Hepatocyte (in vitro differentiated cells): Measurements from ENCODE around the gene LRRC61. TPM values are rescaled to one million over a fixed set of nuclear protein-coding genes. Genes with fewer than 3 reads are reported as not detected.
"Not testable (repeated sequence)": the region's sequence is repeated elsewhere in the genome, so short reads cannot be mapped to it uniquely, and the experiment has no call there.

ENCODE experiments used
- DNase-seq: peaks from one replicate; pipeline ENCODE4 v3.0.0-alpha.2; 2016; ENCODE audit warnings: low spot score
- H2AFZ ChIP-seq: fragments of 200-600 bp; sonication (generic); 2 replicates; pipeline ENCODE4 v1.6.0; 2016; ENCODE audit warnings: antibody characterized with exemption, mild to moderate bottlenecking
- H3K27ac ChIP-seq: fragments of 200-600 bp; sonication (generic); 2 replicates; pipeline ENCODE4 v1.5.1; 2016; ENCODE audit warnings: mild to moderate bottlenecking
- H3K27me3 ChIP-seq: fragments of 200-600 bp; sonication (generic); 2 replicates; pipeline ENCODE4 v1.6.1; 2016
- H3K36me3 ChIP-seq: fragments of 200-600 bp; sonication (generic); replicated peaks from 2 replicates; pipeline ENCODE4 v1.5.1; 2016; ENCODE audit warnings: low read depth; ENCODE audit not compliant: insufficient read depth
- H3K4me1 ChIP-seq: fragments of 200-600 bp; sonication (generic); 2 replicates; pipeline ENCODE4 v1.5.1; 2016; ENCODE audit warnings: mild to moderate bottlenecking, moderate library complexity; ENCODE audit not compliant: insufficient read depth
- H3K4me2 ChIP-seq: fragments of 200-600 bp; sonication (generic); 2 replicates; pipeline ENCODE4 v1.6.0; 2016
- H3K4me3 ChIP-seq: fragments of 200-600 bp; sonication (generic); 2 replicates; pipeline ENCODE4 v1.5.1; 2016; ENCODE audit warnings: mild to moderate bottlenecking
- H3K79me2 ChIP-seq: fragments of 200-600 bp; sonication (generic); 2 replicates; pipeline ENCODE4 v1.6.0; 2017; ENCODE audit warnings: mild to moderate bottlenecking
- H3K9me2 ChIP-seq: fragments of 200-600 bp; sonication (generic); replicated peaks from 2 replicates; pipeline ENCODE4 v1.6.0; 2017; ENCODE audit warnings: mild to moderate bottlenecking; ENCODE audit not compliant: insufficient read depth
- H3K9me3 ChIP-seq: fragments of 200-600 bp; sonication (generic); 2 replicates; pipeline ENCODE4 v1.5.1; 2016; ENCODE audit warnings: low read depth, mild to moderate bottlenecking
- H4K20me1 ChIP-seq: fragments of 200-600 bp; sonication (generic); 2 replicates; pipeline ENCODE4 v1.6.0; 2016; ENCODE audit warnings: mild to moderate bottlenecking; ENCODE audit not compliant: insufficient read depth, poor library complexity, severe bottlenecking
- CTCF ChIP-seq: fragments of 200-600 bp; sonication (generic); IDR thresholded peaks from 2 replicates; pipeline ENCODE4 v1.5.1; 2016; ENCODE audit warnings: antibody characterized with exemption, mild to moderate bottlenecking; ENCODE audit not compliant: poor library complexity
- EZH2 ChIP-seq: fragments of 200-600 bp; sonication (generic); IDR thresholded peaks from 2 replicates; pipeline ENCODE4 v1.6.1; 2016; ENCODE audit warnings: antibody characterized with exemption, mild to moderate bottlenecking, borderline replicate concordance
- EZH2phosphoT487 ChIP-seq: fragments of 200-600 bp; sonication (generic); IDR thresholded peaks from one replicate; pipeline ENCODE4 v1.6.1; 2018; ENCODE audit warnings: antibody characterized with exemption, mild to moderate bottlenecking, low read depth, moderate library complexity; ENCODE audit not compliant: unreplicated experiment, severe bottlenecking
- WGBS: methylation state at CpG from one replicate; pipeline ENCODE4 v1.1.6; 2016; ENCODE audit warnings: low lambda C conversion rate; ENCODE audit errors: missing lambda C conversion rate; 5-methylcytosine and 5-hydroxymethylcytosine counted together
- polyA plus RNA-seq: library from polyadenylated mRNA; unstranded; fragments of >200 nt; fragmentation: Nextera tagmentation; extraction: Ambion mirVana; gene quantifications from 2 replicates; pipeline ENCODE4 v1.2.1, GENCODE V29; 2016
- total RNA-seq: library from RNA; depleted of rRNA; stranded (reverse); fragments of >200 nt; gene quantifications from 2 replicates; pipeline ENCODE4 v1.2.3, GENCODE V29; 2014

Gene LRRC61
- total and polyA plus RNA-seq, 2 experiments from 2014 or later = 23.4 to 38.7 TPM

- not testable (repeated sequence) for H3K27me3 ChIP-seq, H3K79me2 ChIP-seq, H3K4me1 ChIP-seq, H4K20me1 ChIP-seq, H3K4me2 ChIP-seq, H3K9me3 ChIP-seq, H3K27ac ChIP-seq, H3K9me2 ChIP-seq, DNase-seq, H2AFZ ChIP-seq, H3K36me3 ChIP-seq, H3K4me3 ChIP-seq
- WGBS = 95% methylated on average over 1 of the region's 1 CpG
Measured at GRCh38 chr7:150302908-150303310, 20.2 kb upstream of the LRRC61 start.

DNA sequence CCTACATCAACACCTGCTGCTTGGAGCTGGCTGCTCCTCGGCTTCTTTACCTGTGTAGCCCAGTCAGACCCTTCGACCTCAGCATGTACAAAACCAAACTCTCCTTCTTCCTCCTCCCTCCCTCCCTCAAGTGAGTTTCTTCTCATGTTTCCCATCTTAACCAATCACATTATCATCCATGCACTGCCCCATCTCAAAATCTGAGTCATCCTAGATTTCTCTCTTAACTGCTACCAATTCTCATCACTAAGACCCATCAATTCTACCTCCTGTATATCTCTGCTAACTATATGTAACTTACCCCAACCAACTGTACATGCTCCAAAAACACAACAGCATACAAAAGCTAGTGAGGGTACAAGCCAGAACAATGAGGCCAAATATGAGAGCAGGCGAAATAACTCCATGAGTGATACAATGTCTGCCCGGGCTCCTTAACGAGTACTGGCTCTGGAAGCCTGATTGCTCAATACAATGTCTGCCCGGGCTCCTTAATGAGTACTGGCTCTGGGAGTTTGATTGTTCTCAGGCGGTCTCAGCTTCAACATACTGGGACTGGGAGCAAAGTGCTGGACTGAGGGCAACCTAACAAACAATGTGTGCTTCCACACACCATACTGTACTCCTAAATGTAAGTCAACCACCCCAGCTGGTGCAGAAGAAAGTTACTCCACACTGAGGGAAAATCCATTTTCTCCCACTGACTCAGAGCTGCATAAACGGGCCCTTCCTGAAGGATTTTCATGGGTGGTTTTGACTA is 18.5 kb upstream of the LRRC61 start:
- H2AFZ ChIP-seq, H3K36me3 ChIP-seq, H3K4me3 ChIP-seq, H3K79me2 ChIP-seq, DNase-seq, H3K9me2 ChIP-seq, H3K4me2 ChIP-seq, H4K20me1 ChIP-seq, H3K9me3 ChIP-seq, H3K4me1 ChIP-seq, H3K27ac ChIP-seq, H3K27me3 ChIP-seq: not testable (repeated sequence)
- 71% methylated on average over 6 of the region's 8 CpGs for WGBS

DNA sequence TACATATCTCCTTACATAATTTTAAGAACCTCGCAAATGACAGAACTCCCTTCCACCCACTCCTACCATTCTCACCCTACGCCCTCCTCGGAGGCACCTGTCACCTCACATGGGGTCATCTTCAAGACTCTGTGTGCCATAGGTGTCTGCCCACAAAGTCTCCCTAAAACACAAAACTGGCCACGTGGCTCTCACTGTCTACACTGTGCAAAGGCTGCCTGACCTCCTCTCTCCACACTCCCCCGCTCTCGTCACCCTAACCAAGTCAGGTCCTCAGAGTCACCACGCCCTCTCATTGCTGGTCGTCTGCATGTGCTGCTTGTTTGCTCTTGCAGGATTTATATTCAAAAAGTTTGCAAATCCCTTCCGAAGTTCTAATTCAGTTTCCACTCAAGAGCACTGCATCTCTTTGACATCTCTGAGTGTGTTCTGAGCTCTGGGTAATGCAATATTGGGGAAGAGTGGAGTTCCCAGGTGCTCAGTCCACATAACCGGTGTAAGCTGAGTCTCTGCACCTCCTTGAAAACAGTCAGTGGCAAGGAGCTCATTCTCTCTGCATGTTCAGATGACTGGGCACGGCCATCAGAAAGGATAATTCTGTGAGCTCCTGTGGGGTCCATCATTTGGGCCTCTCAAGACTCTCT is 17.8 kb upstream of the LRRC61 start:
- not testable (repeated sequence) for DNase-seq, H3K9me3 ChIP-seq, H2AFZ ChIP-seq, H3K27me3 ChIP-seq, H4K20me1 ChIP-seq, H3K27ac ChIP-seq, H3K4me3 ChIP-seq, H3K79me2 ChIP-seq, H3K36me3 ChIP-seq, H3K4me2 ChIP-seq, H3K9me2 ChIP-seq, H3K4me1 ChIP-seq
- 83% methylated on average over 11 of the region's 11 CpGs for WGBS

- DNase-seq, H3K4me1 ChIP-seq: not testable (repeated sequence)
Measured at GRCh38 chr7:150305903-150306284, 17.3 kb upstream of the LRRC61 start.

DNA sequence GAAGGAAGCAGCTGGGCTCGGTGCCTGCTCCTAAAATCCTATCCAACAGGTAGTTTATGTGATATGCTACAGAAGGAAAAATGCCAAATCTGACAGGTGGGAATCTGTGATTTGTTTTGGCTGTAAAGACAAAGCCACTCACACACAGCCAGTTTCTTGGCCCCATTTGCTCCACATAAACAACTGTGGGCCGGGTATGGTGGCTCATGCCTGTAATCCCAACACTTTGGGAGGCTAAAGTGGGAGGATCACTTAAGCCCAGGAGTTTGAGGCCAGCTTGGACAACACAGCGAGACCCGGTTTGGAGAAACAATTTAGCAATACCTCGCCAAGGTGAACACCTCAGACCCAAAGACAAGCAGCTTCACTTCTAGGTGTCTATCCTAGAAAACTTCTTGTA is 16.8 kb upstream of the LRRC61 start:
- H4K20me1 ChIP-seq, H3K27me3 ChIP-seq, H3K9me3 ChIP-seq, H3K4me2 ChIP-seq, H2AFZ ChIP-seq, H3K36me3 ChIP-seq, H3K4me1 ChIP-seq, H3K79me2 ChIP-seq, DNase-seq, H3K27ac ChIP-seq, H3K4me3 ChIP-seq, H3K9me2 ChIP-seq: not testable (repeated sequence)
- 88% methylated on average over 5 of the region's 5 CpGs for WGBS

More at GRCh38 chr7:150305903-150306284, 17.3 kb upstream of the LRRC61 start:
- H3K4me2 ChIP-seq, H3K9me2 ChIP-seq, H2AFZ ChIP-seq, H3K36me3 ChIP-seq, H3K9me3 ChIP-seq, H3K4me3 ChIP-seq, H3K79me2 ChIP-seq, H4K20me1 ChIP-seq, H3K27ac ChIP-seq, H3K27me3 ChIP-seq: not testable (repeated sequence)
- 65% methylated on average over 2 of the region's 2 CpGs for WGBS

DNA sequence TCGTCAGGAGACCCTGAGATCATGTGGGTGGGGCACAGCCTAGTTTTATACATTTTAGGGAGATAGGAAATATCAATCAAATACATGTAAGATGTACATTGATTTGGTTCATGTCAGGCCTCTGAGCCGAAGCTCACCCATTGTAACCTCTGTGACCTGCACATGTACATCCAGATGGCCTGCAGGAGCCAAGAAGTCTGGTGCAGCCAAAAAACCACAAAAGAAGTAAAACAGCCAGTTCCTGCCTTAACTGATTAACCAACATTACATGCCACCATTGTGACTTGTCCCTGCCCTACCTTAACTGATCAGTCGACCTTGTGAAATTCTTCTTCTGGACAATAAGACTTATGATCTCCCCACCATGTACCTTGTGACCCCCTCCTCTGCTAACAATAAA is 16.0 kb upstream of the LRRC61 start:
- no peaks in the 10 kb centered on the region for H3K27me3 ChIP-seq
- no peaks in the 10 kb centered on the region for H3K9me3 ChIP-seq
- H3K4me1 ChIP-seq = no peaks in the 10 kb centered on the region
- no peaks in the 10 kb centered on the region for H3K79me2 ChIP-seq
- 90% methylated on average over 3 of the region's 3 CpGs for WGBS
- H3K9me2 ChIP-seq = no peaks in the 10 kb centered on the region
- no peak overlapping the region for H2AFZ ChIP-seq
- DNase-seq = no peak
- H3K27ac ChIP-seq = no peak overlapping the region
- H3K36me3 ChIP-seq = no peaks in the 10 kb centered on the region
- no peak overlapping the region for H3K4me3 ChIP-seq
- no peak overlapping the region for H3K4me2 ChIP-seq
- no peaks in the 10 kb centered on the region for H4K20me1 ChIP-seq
- TF ChIP-seq CTCF (no peak), EZH2 (no peak), EZH2phosphoT487 (no peak)
